Measurements from ENCODE around the gene ST7.

GRCh38 chr7:117171106-117171505 is 217.8 kb downstream of the ST7 start:
- TF ChIP-seq CTCF (IDR thresholded peaks at IDR 0.05; ENCODE audit: low read depth, low read length) (peak; percentile 5), POLR2A (IDR thresholded peaks at IDR 0.05; ENCODE audit: extremely low read depth, insufficient read length) (no peak), MYC (IDR thresholded peaks at IDR 0.05; ENCODE audit: low read depth, low read length) (no peak)
- TF ChIP-seq, protein P1, sequence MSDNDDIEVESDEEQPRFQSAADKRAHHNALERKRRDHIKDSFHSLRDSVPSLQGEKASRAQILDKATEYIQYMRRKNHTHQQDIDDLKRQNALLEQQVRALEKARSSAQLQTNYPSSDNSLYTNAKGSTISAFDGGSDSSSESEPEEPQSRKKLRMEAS (IDR thresholded peaks at IDR 0.05; ENCODE audit: low read depth, low read length): no peak
